Fibroblast of lung (primary cell): ENCODE results near the gene CERS5. TPM values are rescaled to one million over a fixed set of nuclear protein-coding genes. Genes with fewer than 3 reads are reported as not detected.
"Not testable (repeated sequence)": the region's sequence is repeated elsewhere in the genome, so short reads cannot be mapped to it uniquely, and the experiment has no call there.

ENCODE experiments used
- DNase-seq, 2 donors: peaks; one replicate each; pipeline versions ENCODE4 v3.0.0 to v3.0.0-alpha.2; 2010; ENCODE audit warnings: low read depth in 2 of 2
- H2AFZ ChIP-seq: 2 replicates; pipeline ENCODE4 v1.5.1; 2012; ENCODE audit warnings: low read length, control low read depth, inconsistent platforms
- H3K27ac ChIP-seq: 2 replicates; pipeline ENCODE4 v1.5.1; 2011; ENCODE audit warnings: low read length, control low read depth; ENCODE audit not compliant: insufficient read depth
- H3K27me3 ChIP-seq: 2 replicates; pipeline ENCODE4 v1.5.1; 2011; ENCODE audit warnings: mild to moderate bottlenecking, low read length; ENCODE audit not compliant: control insufficient read depth, insufficient read depth
- H3K36me3 ChIP-seq: 2 replicates; pipeline ENCODE4 v1.5.1; 2011; ENCODE audit warnings: low read length; ENCODE audit not compliant: control insufficient read depth, insufficient read depth
- H3K4me1 ChIP-seq: 2 replicates; pipeline ENCODE4 v1.5.1; 2011; ENCODE audit warnings: low read length; ENCODE audit not compliant: control insufficient read depth, insufficient read depth; ENCODE audit errors: extremely low read depth
- H3K4me2 ChIP-seq: 2 replicates; pipeline ENCODE4 v1.5.1; 2011; ENCODE audit warnings: low read length, control low read depth; ENCODE audit not compliant: insufficient read depth; ENCODE audit errors: extremely low read depth
- H3K4me3 ChIP-seq, 4 experiments: fragments of 200-600 bp in 1 of 4; sonication (generic) in 1 of 4; replicated peaks in 1 of 4; 2 replicates each; pipeline ENCODE4 v1.5.1; 2011 to 2016; ENCODE audit warnings: low read length in 4 of 4, low read depth in 3 of 4, mild to moderate bottlenecking in 3 of 4, control low read depth in 2 of 4, inconsistent platforms in 1 of 4, mixed read lengths in 1 of 4; ENCODE audit not compliant: insufficient read depth in 1 of 4; ENCODE audit errors: control extremely low read depth in 1 of 4
- H3K79me2 ChIP-seq: 2 replicates; pipeline ENCODE4 v1.5.1; 2012; ENCODE audit warnings: mild to moderate bottlenecking, low read length, inconsistent platforms; ENCODE audit not compliant: control insufficient read depth, insufficient read depth
- H3K9ac ChIP-seq: 2 replicates; pipeline ENCODE4 v1.5.1; 2011; ENCODE audit warnings: mild to moderate bottlenecking, low read length, control low read depth; ENCODE audit not compliant: insufficient read depth
- H3K9me3 ChIP-seq: 2 replicates; pipeline ENCODE4 v1.5.1; 2012; ENCODE audit warnings: low read depth, low read length; ENCODE audit not compliant: control insufficient read depth, insufficient read depth
- H4K20me1 ChIP-seq: 2 replicates; pipeline ENCODE4 v1.5.1; 2011; ENCODE audit warnings: low read length; ENCODE audit not compliant: control insufficient read depth, insufficient read depth; ENCODE audit errors: extremely low read depth
- EZH2 ChIP-seq: IDR thresholded peaks from 2 replicates; pipeline ENCODE4 v1.5.1; 2012; ENCODE audit warnings: low read length, control low read depth, mild to moderate bottlenecking; ENCODE audit errors: missing control alignments
- polyA plus RNA-seq, 2 donors: library from polyadenylated mRNA; depleted of rRNA in 1 of 2; stranded (reverse) in 1 of 2; unstranded in 1 of 2; fragments of >200 nt; gene quantifications; 2 replicates each; pipeline ENCODE4 v1.2.1, GENCODE V29; 2011 to 2012; ENCODE audit warnings: missing spikeins in 1 of 2
- total RNA-seq: library from RNA; depleted of rRNA; stranded (reverse); fragments of >200 nt; gene quantifications from 2 replicates; pipeline ENCODE4 v1.2.1, GENCODE V29; 2014
- TF ChIP-seq, protein P1 (sequence below), 2 donors: IDR thresholded peaks in 1 of 2; conservative IDR thresholded peaks in 1 of 2; 1 replicate in 1 of 2; 2 replicates in 1 of 2; pipeline ENCODE4 v1.5.1; 2011 to 2012; ENCODE audit warnings: low read length in 2 of 2, control low read depth in 1 of 2, inconsistent platforms in 1 of 2, low read depth in 1 of 2, mild to moderate bottlenecking in 1 of 2

Gene CERS5
- total and polyA plus RNA-seq, 2 donors (not counting 1 experiment from before 2014, with no cell fraction given): 51.0 to 74.4 TPM

DNA sequence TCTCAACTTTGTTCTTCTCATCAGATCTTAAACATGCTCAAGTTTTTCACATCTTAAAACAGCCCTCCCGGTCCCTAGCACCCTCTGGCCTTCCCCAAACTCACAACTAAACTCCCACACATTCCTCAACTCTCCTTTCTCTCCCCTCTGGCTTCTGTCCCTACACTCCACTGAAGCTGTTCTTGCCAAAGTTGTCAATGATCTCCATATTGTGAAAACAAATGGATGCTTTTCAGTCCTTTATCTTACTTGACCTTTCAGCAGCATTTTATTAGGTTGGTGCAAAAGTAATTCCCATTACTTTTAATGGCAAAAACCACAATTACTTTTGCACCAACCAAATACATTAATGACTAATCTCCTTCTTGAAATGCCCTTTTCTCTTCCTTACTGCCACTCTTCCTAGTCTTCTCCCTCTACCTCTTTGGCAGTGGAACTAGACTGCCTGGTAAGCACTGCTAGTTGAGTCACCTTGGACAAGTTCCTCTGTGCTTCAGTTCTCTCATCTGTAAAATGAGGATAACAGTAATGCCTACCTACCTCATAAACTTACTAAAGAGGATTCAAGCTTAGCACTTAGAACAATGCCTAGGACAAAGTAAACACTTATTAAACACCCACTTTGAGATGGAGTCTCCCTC is 16.0 kb downstream of the CERS5 start:
- H3K9me3 ChIP-seq: no peaks in the 10 kb centered on the region
- H3K27ac ChIP-seq: no peak overlapping the region
- no peaks in the 10 kb centered on the region for H4K20me1 ChIP-seq
- no peak overlapping the region for H3K4me2 ChIP-seq
- no peaks in the 10 kb centered on the region for H3K27me3 ChIP-seq
- H3K4me3 ChIP-seq: no peak overlapping the region
- H3K79me2 ChIP-seq: peaks cover 4% of the 10 kb centered on the region
- H2AFZ ChIP-seq: no peak overlapping the region
- peak in 1 of 2 donors; percentile 62 for DNase-seq
- no peak overlapping the region for H3K9ac ChIP-seq
- no peaks in the 10 kb centered on the region for H3K4me1 ChIP-seq
- TF ChIP-seq, protein P1, sequence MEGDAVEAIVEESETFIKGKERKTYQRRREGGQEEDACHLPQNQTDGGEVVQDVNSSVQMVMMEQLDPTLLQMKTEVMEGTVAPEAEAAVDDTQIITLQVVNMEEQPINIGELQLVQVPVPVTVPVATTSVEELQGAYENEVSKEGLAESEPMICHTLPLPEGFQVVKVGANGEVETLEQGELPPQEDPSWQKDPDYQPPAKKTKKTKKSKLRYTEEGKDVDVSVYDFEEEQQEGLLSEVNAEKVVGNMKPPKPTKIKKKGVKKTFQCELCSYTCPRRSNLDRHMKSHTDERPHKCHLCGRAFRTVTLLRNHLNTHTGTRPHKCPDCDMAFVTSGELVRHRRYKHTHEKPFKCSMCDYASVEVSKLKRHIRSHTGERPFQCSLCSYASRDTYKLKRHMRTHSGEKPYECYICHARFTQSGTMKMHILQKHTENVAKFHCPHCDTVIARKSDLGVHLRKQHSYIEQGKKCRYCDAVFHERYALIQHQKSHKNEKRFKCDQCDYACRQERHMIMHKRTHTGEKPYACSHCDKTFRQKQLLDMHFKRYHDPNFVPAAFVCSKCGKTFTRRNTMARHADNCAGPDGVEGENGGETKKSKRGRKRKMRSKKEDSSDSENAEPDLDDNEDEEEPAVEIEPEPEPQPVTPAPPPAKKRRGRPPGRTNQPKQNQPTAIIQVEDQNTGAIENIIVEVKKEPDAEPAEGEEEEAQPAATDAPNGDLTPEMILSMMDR (conservative IDR thresholded peaks at IDR 0.05 in 1 of 2, IDR thresholded peaks at IDR 0.05 in 1 of 2; ENCODE audit: low read depth in 1 of 2, low read length in 2 of 2): no peak
- no peak for TF ChIP-seq EZH2
- no peaks in the 10 kb centered on the region for H3K36me3 ChIP-seq

DNA sequence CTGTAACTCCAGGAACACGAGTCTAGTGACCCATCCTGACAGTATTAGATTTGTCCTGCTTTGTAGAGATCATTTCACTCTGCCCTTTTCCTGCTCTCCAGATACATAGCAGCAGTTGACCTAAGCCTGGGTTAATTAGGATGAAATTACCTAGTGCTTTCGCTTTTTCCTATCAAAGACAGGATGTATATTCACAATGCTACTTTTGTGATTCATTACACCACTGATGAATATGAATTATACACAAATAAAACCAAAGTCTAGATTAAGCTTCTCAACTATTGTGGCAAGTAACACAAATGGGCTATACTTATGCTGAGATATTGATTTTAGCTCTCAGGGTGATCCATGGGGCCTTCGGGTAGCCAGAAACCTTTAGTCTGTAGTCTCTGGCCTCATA is 17.9 kb downstream of the CERS5 start:
- Histone ChIP-seq H2AFZ (no peak overlapping the region), H3K36me3 (no peaks in the 10 kb centered on the region), H3K4me1 (no peaks in the 10 kb centered on the region), H4K20me1 (no peaks in the 10 kb centered on the region), H3K9ac (no peak overlapping the region), H3K9me3 (no peaks in the 10 kb centered on the region), H3K4me2 (no peak overlapping the region), H3K4me3 (no peak overlapping the region), H3K79me2 (peaks cover 2% of the 10 kb centered on the region), H3K27me3 (no peaks in the 10 kb centered on the region), H3K27ac (no peak overlapping the region)
- no peak for DNase-seq
- TF ChIP-seq, protein P1 (conservative IDR thresholded peaks at IDR 0.05 in 1 of 2, IDR thresholded peaks at IDR 0.05 in 1 of 2; ENCODE audit: low read depth in 1 of 2, low read length in 2 of 2): no peak
- TF ChIP-seq EZH2: no peak

DNA sequence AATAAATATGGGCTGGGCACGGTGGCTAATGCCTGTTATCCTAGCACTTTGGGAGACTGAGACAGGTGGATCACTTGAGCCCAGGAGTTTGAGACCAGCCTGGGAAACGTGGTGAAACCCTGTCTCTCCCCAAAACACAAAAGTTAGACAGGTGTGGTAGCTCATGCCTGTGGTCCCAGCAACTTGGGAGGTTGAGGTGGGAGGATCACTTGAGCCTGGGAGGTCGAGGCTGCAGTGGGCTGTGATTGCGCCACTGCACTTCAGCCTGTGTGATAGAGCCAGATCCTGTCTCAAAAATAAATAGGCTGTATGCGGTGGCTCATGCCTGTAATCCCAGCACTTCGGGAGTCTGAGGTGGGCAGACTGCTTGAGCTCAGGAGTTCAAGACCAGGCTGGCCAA is 19.2 kb downstream of the CERS5 start:
- H2AFZ ChIP-seq, H3K9ac ChIP-seq, DNase-seq, H3K4me3 ChIP-seq, H3K4me1 ChIP-seq, H3K36me3 ChIP-seq, H3K4me2 ChIP-seq, H3K79me2 ChIP-seq, H3K27me3 ChIP-seq, H3K9me3 ChIP-seq, H3K27ac ChIP-seq, H4K20me1 ChIP-seq: not testable (repeated sequence)
